ENCODE data around the gene EFNA2.

Gene EFNA2

GRCh38 chr19:1349211-1349610, 63.5 kb downstream of the EFNA2 start:
- TF ChIP-seq CTCF (conservative IDR thresholded peaks at IDR 0.05; ENCODE audit: low read length): no peak
- no peak for DNase-seq (ENCODE audit: low read depth)
- no peak overlapping the region for H3K4me3 ChIP-seq (ENCODE audit: low read length)

- no peak for DNase-seq (ENCODE audit: low read depth)
- H3K4me3 ChIP-seq (ENCODE audit: low read length): no peak overlapping the region
- no peak for TF ChIP-seq CTCF (conservative IDR thresholded peaks at IDR 0.05; ENCODE audit: low read length)
Observed at GRCh38 chr19:1350867-1351266, 65.2 kb downstream of the EFNA2 start.

Measured in AG10803 (cell line).